ENCODE data around the gene FADS3.

GRCh38 chr11:61908730-61909316 lies 17.5 kb upstream of the FADS3 start:
- TF ChIP-seq CREB1 (CRISPR knock-in tag; IDR thresholded peaks at IDR 0.05) (no peak), CTCF (IDR thresholded peaks at IDR 0.05) (no peak), MAX (CRISPR knock-in tag; IDR thresholded peaks at IDR 0.05) (no peak), ESRRA (CRISPR knock-in tag; IDR thresholded peaks at IDR 0.05; ENCODE audit: borderline replicate concordance) (no peak), ARID4B (CRISPR knock-in tag; IDR thresholded peaks at IDR 0.05; ENCODE audit: borderline replicate concordance) (no peak)
